ENCODE data around the gene CNGA2. TPM values are rescaled to one million over a fixed set of nuclear protein-coding genes. Genes with fewer than 3 reads are reported as not detected.

Gene CNGA2
- total and polyA plus RNA-seq, 2 experiments from 2014 or later, result not detected

GRCh38 chrX:151742311-151742710 lies 7.8 kb downstream of the CNGA2 start (continued):
- TF ChIP-seq NANOG (IDR thresholded peaks at IDR 0.05; ENCODE audit: borderline replicate concordance), result no peak

- no peaks in the 10 kb centered on the region for H3K27me3 ChIP-seq (ENCODE audit: insufficient read depth)
- no peak for DNase-seq (ENCODE audit: low spot score)
- Mint-ChIP-seq H3K27ac (no peak overlapping the region), H3K36me3 (ENCODE audit: low read depth) (no peaks in the 10 kb centered on the region), H3K9me3 (no peaks in the 10 kb centered on the region), H3K27me3 (ENCODE audit: insufficient read depth, low read depth, poor library complexity) (no peaks in the 10 kb centered on the region), H3K4me1 (peaks cover 3% of the 10 kb centered on the region; the same call in 2 of the 3 replicates), H3K4me3 (no peak overlapping the region)
- no peak overlapping the region for H3K4me2 ChIP-seq
- H3F3A ChIP-seq (replicated peaks; ENCODE audit: low read depth), result no peaks in the 10 kb centered on the region
- no peak overlapping the region for H3K27ac ChIP-seq (ENCODE audit: low read depth)
- no peak overlapping the region for H3K4me3 ChIP-seq
- H3K9me2 ChIP-seq (ENCODE audit: insufficient read depth), result no peaks in the 10 kb centered on the region
- no peak overlapping the region for H2AFZ ChIP-seq
- ATAC-seq, result no peak
- no peaks in the 10 kb centered on the region for H3K79me2 ChIP-seq (replicated peaks; ENCODE audit: insufficient read depth)
- H4K20me1 ChIP-seq (replicated peaks; ENCODE audit: insufficient read depth), result no peaks in the 10 kb centered on the region
- peaks cover 4% of the 10 kb centered on the region; the same call in 1 of the 2 replicates for H3K4me1 ChIP-seq (ENCODE audit: insufficient read depth)
- H3K36me3 ChIP-seq (ENCODE audit: insufficient read depth), result no peaks in the 10 kb centered on the region
- TF ChIP-seq EZH2phosphoT487 (IDR thresholded peaks at IDR 0.05; ENCODE audit: unreplicated experiment), result no peak
- no peak for TF ChIP-seq ETS1 (IDR thresholded peaks at IDR 0.05)
- no peak for TF ChIP-seq CREB1 (CRISPR knock-in tag; IDR thresholded peaks at IDR 0.05; ENCODE audit: low read depth)
- no peak for TF ChIP-seq JUNB (IDR thresholded peaks at IDR 0.05; ENCODE audit: unreplicated experiment)
- TF ChIP-seq STAT1 (IDR thresholded peaks at IDR 0.05; ENCODE audit: unreplicated experiment), result no peak
- TF ChIP-seq REST (IDR thresholded peaks at IDR 0.05; ENCODE audit: unreplicated experiment), result no peak
- no peak for TF ChIP-seq ZNF462 (CRISPR knock-in tag; IDR thresholded peaks at IDR 0.05)
- TF ChIP-seq CTCF (conservative IDR thresholded peaks at IDR 0.05; ENCODE audit: low read depth in 2 of 2), result no peak
- no peak for TF ChIP-seq ZNF331 (CRISPR knock-in tag; IDR thresholded peaks at IDR 0.05; ENCODE audit: low read depth)
- no peak for TF ChIP-seq NANOG (IDR thresholded peaks at IDR 0.05; ENCODE audit: borderline replicate concordance)
- TF ChIP-seq EZH2 (IDR thresholded peaks at IDR 0.05; ENCODE audit: low read depth, unreplicated experiment), result no peak
- TF ChIP-seq ZNF114 (CRISPR knock-in tag; IDR thresholded peaks at IDR 0.05), result no peak
Measured at GRCh38 chrX:151743651-151744470, 9.3 kb downstream of the CNGA2 start.

Measured in GM23338 (cell line).